ENCODE data around the gene RNF217.
"Not testable (repeated sequence)": the region's sequence is repeated elsewhere in the genome, so short reads cannot be mapped to it uniquely, and the experiment has no call there.

RNF217 gene

DNA sequence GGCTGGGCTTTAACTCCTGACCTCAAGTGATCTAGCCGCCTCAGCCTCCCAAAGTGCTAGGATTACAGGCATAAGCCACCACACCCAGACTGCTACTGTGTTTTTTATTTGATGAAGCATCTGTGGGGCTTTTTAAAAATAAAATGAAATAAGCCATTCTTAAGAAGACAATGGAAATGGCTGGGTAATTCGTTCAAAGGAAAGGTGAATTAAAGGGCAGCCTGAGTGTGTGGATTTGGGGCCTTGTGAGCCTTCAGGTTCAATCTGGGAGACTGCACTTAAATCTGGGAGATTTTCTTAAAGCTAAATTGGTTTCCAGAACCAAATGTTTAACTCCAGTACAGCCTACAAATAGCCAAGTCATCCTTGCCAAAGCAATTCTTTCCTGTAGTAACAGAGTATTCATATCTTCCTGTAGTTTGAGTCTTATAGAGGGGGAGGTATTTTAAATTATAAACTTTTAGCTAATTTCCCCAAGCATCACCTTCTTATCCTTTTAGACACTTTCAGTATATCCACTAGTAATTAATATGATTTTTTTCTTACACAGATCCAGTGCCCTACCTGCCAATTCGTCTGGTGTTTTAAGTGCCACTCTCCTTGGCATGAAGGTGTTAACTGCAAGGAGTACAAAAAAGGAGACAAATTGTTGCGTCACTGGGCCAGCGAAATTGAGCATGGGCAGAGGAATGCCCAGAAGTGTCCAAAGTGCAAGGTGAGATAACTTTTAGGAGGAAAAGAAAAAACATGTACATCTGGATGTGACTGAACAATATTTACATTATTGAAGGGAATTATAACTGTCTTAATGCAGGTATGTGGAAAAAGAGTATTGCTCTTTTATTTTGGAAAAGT is 95.4 kb downstream of the RNF217 start:
- ATAC-seq (replicated peaks) (no peak), DNase-seq (no peak)
- H3K4me3 Mint-ChIP-seq, result no peak overlapping the region
- H3K4me1 Mint-ChIP-seq, result no peaks in the 10 kb centered on the region
- H3K27ac Mint-ChIP-seq, result no peak overlapping the region
- H3K36me3 Mint-ChIP-seq, result no peaks in the 10 kb centered on the region
- no peaks in the 10 kb centered on the region for H3K9me3 Mint-ChIP-seq
- H3K27me3 Mint-ChIP-seq, result no peaks in the 10 kb centered on the region

DNA sequence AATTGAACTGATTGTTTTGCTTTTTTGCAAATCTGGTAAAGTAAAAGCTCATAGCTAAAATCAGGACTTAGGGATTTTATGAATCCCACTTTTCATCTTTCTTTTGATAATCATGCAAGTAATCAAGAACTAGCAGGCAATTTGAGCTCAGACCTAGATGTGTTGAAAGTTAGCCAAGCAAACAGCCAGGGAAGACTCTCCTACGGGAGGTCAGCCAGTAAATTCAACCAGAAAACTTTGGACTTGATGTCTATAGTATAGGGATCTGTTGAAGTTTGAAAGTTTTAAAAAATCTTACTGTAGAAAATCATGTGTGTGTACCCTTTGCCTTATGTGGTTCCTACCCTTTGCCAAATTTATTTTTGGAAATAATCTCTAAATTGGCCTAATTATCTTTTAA is 96.3 kb downstream of the RNF217 start:
- H3K9me3 Mint-ChIP-seq, result no peaks in the 10 kb centered on the region
- H3K4me3 Mint-ChIP-seq, result no peak overlapping the region
- no peaks in the 10 kb centered on the region for H3K36me3 Mint-ChIP-seq
- H3K27me3 Mint-ChIP-seq, result no peaks in the 10 kb centered on the region
- ATAC-seq (replicated peaks) (no peak), DNase-seq (no peak)
- H3K27ac Mint-ChIP-seq, result no peak overlapping the region
- no peaks in the 10 kb centered on the region for H3K4me1 Mint-ChIP-seq

DNA sequence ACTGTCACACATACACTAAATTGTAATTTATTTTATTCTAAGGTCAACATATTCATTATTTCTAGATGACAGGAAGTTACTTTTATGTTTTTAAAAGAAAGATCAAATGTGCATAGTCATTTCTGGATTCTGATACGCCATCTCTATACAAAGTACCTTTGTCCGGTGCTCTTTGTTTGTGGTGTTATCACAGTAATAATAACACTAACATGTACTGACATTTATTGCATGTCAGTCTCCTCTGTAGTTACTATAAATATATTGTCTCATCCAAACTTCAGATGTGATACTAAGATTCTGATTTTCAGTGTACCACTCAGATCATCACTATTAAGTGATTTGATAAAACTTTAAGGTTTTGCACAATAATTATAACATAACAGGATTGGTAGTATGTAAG is 101.1 kb downstream of the RNF217 start:
- Mint-ChIP-seq H3K9me3 (no peaks in the 10 kb centered on the region), H3K4me1 (no peaks in the 10 kb centered on the region), H3K27ac (no peak overlapping the region), H3K27me3 (no peaks in the 10 kb centered on the region), H3K4me3 (no peak overlapping the region), H3K36me3 (no peaks in the 10 kb centered on the region)
- DNase-seq, result no peak
- ATAC-seq (replicated peaks), result no peak

DNA sequence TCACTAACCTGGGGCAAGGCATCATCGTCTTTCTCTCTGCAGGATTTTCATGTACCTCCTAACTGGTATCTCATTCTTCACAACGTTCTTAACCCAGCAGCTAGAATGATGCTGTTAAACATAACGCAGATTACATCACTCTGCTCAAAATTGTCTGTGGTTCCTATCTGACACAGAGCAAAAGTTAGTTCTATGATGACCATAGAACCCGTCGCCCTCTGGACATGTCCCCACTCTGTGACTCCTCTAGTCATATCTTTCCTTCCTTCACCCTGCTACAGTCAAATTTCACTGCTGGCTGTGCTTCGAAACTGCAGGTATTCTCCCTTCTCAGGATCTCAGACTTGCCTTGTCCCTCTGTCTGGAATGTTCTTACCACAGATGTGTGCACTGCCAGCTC is 103.9 kb downstream of the RNF217 start:
- H3K9me3 Mint-ChIP-seq, result no peaks in the 10 kb centered on the region

GRCh38 chr6:125066964-125067363 is 104.7 kb downstream of the RNF217 start:
- ATAC-seq (replicated peaks), result no peak
- no peaks in the 10 kb centered on the region for H3K36me3 Mint-ChIP-seq
- H3K27ac Mint-ChIP-seq, result no peak overlapping the region

More for the DNA sequence above, 103.9 kb downstream of the RNF217 start:
- Mint-ChIP-seq H3K36me3 (no peaks in the 10 kb centered on the region), H3K27ac (no peak overlapping the region), H3K27me3 (no peaks in the 10 kb centered on the region), H3K4me1 (no peaks in the 10 kb centered on the region), H3K4me3 (no peak overlapping the region)
- no peak for ATAC-seq (replicated peaks)
- no peak for DNase-seq

GRCh38 chr6:125067552-125067951 is 105.3 kb downstream of the RNF217 start:
- H3K4me3 Mint-ChIP-seq, result no peak overlapping the region
- H3K36me3 Mint-ChIP-seq, result no peaks in the 10 kb centered on the region
- H3K4me1 Mint-ChIP-seq, result no peaks in the 10 kb centered on the region
- no peaks in the 10 kb centered on the region for H3K9me3 Mint-ChIP-seq
- H3K27ac Mint-ChIP-seq, result no peak overlapping the region
- H3K27me3 Mint-ChIP-seq, result no peaks in the 10 kb centered on the region
- no peak for DNase-seq
- ATAC-seq (replicated peaks), result no peak

More at GRCh38 chr6:125066964-125067363, 104.7 kb downstream of the RNF217 start:
- Mint-ChIP-seq H3K4me1 (no peaks in the 10 kb centered on the region), H3K9me3 (no peaks in the 10 kb centered on the region), H3K27me3 (no peaks in the 10 kb centered on the region), H3K4me3 (no peak overlapping the region)
- DNase-seq, result no peak

DNA sequence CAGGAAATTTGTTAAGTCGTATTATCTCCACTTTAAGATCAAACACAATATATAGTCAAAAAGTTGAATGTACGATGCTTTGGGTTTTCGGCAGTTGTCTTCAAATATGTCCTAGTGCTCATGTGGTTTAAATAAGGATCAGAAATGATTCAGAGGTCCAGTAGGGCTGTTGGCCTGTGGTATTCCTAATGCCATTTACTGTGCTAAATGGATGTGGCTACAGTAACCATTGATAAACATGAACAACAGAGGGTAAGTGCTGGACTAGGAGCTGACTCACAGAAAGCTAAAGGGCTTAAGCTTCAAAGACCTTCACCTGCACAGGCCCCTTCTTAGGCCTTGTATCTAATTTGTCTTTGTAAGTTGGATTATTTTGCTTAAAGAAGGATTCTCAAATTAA is 110.8 kb downstream of the RNF217 start:
- peaks cover 0 to 2% of the 10 kb centered on the region in 2 donors for H3K9me3 Mint-ChIP-seq
- no peak for ATAC-seq (replicated peaks)
- H3K27ac Mint-ChIP-seq, result no peak overlapping the region
- no peak overlapping the region for H3K4me3 Mint-ChIP-seq
- DNase-seq, result no peak
- no peaks in the 10 kb centered on the region for H3K27me3 Mint-ChIP-seq
- H3K36me3 Mint-ChIP-seq, result no peaks in the 10 kb centered on the region
- no peaks in the 10 kb centered on the region for H3K4me1 Mint-ChIP-seq

GRCh38 chr6:125074120-125074519 is 111.9 kb downstream of the RNF217 start:
- Mint-ChIP-seq H3K4me1 (no peaks in the 10 kb centered on the region), H3K36me3 (no peaks in the 10 kb centered on the region), H3K27ac (no peak overlapping the region), H3K27me3 (no peaks in the 10 kb centered on the region), H3K4me3 (no peak overlapping the region), H3K9me3 (peaks cover 0 to 2% of the 10 kb centered on the region in 2 donors)
- ATAC-seq (replicated peaks) (no peak), DNase-seq (no peak)

DNA sequence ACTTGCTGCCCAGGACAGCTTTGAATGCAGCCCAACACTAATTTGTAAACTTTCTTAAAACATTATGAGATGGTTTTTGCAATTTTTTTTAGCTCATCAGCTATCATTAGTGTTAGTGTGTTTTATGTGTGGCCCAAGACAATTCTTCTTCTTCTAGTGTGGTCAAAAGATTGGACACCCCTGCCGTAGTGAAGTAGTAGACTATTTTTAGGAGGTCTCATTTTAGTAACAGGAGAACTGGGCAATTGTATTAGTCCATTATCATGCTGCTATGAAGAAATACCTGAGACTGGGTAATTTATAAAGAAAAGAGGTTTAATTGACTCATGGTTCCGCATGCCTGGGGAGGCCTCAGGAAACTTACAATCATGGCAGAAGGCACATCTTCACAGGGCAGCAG is 112.8 kb downstream of the RNF217 start:
- H3K27me3 Mint-ChIP-seq; DNase-seq; H3K9me3 Mint-ChIP-seq; H3K36me3 Mint-ChIP-seq; H3K4me1 Mint-ChIP-seq; H3K4me3 Mint-ChIP-seq; H3K27ac Mint-ChIP-seq; ATAC-seq (replicated peaks): not testable (repeated sequence)

DNA sequence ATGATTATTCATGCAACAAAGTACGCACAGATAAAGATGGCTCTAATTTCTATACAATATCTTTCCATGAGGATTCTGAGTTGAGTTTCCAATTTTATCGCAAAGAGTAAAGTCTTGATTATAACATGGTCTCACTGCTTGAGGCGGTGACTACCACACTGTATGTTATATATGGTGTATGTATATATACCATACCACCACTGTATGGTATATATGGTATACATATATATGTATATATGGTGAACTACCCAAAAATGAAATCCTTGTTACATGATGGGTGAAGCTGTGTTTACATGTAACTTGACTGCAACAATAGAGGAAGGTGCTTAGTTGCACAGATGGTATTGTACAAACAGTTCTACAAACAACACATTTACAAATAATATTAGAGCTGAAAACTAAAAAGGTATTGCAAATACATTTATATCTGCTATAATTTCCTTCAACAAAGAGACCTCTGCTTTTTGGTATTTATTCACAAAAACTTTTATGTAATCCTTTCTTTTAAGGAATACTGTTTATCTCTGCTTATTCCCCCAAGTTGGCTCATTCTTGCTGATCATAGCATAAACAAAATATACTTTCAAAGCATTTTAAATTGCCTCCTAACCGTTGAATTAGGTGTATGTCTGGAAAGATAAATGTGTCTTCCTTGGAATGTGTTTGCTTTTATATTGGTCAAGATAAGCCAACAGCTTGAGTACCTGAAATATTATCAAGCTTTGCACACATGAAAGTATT is 113.7 kb downstream of the RNF217 start:
- Mint-ChIP-seq H3K36me3 (no peaks in the 10 kb centered on the region), H3K9me3 (peaks cover 0 to 2% of the 10 kb centered on the region in 2 donors), H3K4me3 (no peak overlapping the region), H3K4me1 (no peaks in the 10 kb centered on the region), H3K27me3 (no peaks in the 10 kb centered on the region), H3K27ac (no peak overlapping the region)
- ATAC-seq (replicated peaks), result no peak
- DNase-seq, result no peak

DNA sequence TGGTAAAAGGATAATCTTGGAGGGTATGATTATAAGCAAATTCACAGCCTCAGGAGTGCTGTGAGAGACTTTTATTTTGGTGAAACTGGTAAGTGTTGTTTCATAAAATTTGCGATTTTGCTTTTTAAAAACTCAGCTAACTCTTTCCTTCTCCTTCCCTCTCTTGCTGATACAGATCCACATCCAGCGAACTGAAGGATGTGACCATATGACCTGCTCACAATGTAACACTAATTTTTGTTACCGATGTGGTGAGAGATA is 114.2 kb downstream of the RNF217 start:
- ATAC-seq (replicated peaks) (no peak), DNase-seq (no peak)
- H3K27ac Mint-ChIP-seq, result no peak overlapping the region
- no peak overlapping the region for H3K4me3 Mint-ChIP-seq
- no peaks in the 10 kb centered on the region for H3K36me3 Mint-ChIP-seq
- H3K27me3 Mint-ChIP-seq, result no peaks in the 10 kb centered on the region
- H3K4me1 Mint-ChIP-seq, result no peaks in the 10 kb centered on the region
- peaks cover 0 to 2% of the 10 kb centered on the region in 2 donors for H3K9me3 Mint-ChIP-seq

DNA sequence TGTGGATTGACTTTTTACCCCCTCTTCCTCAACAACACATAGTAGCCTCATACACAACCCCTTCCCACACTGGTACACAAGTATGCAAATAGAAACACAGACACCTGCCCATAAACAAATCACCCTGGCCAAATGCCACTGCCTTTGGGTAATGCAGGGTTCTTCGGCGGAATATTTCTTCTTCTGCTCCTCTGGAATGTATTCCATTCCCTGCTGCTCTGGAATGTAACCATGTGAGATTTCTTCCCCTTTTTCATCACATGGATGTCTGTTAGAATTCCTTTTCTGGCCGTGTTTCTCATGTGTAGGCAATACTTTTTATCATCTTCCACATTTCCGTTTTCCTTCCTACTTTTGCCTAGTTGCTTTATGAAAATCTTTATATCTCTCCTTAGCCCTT is 115.2 kb downstream of the RNF217 start:
- peaks cover 0 to 2% of the 10 kb centered on the region in 2 donors for H3K9me3 Mint-ChIP-seq
- ATAC-seq (replicated peaks) (no peak), DNase-seq (no peak)
- H3K27ac Mint-ChIP-seq, result no peak overlapping the region
- no peak overlapping the region for H3K4me3 Mint-ChIP-seq
- no peaks in the 10 kb centered on the region for H3K27me3 Mint-ChIP-seq
- no peaks in the 10 kb centered on the region for H3K4me1 Mint-ChIP-seq
- no peaks in the 10 kb centered on the region for H3K36me3 Mint-ChIP-seq

DNA sequence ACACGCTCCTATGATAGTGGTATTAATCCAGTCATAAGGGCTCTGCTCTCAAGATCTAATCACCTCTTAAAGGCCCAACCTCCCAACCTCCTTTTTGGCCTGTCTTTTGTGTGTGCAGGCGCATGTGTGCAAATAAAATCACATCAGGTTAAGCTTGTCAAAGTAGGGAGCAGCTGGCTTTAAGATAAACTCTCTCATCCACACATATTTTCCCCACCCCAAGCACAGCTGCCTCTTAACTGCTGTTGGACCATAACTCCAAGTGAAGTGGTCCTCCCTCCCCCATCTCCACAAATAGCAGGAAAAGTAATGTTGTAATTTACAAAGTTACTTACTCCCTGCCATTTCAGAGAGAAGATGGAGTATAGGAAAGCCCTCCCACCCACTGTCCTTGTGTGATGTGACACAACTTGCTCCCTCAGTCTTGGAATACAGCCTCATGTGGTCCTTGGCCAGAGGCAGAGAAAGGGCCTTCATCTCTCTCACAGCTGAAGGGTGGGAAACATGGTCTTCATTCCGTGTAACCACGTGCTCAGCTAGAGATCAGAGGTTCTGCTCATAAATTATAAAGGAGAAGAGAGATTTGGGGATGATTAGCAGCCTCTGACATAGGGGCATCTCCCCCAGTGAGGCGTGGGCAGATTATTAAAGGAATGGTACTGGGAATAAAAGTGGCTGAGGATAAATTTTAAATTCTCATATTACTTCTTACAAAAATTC is 116.5 kb downstream of the RNF217 start:
- Mint-ChIP-seq H3K27ac (no peak overlapping the region), H3K4me1 (no peaks in the 10 kb centered on the region), H3K36me3 (no peaks in the 10 kb centered on the region), H3K4me3 (no peak overlapping the region), H3K9me3 (peaks cover 0 to 2% of the 10 kb centered on the region in 2 donors), H3K27me3 (no peaks in the 10 kb centered on the region)
- no peak for DNase-seq
- no peak for ATAC-seq (replicated peaks)

DNA sequence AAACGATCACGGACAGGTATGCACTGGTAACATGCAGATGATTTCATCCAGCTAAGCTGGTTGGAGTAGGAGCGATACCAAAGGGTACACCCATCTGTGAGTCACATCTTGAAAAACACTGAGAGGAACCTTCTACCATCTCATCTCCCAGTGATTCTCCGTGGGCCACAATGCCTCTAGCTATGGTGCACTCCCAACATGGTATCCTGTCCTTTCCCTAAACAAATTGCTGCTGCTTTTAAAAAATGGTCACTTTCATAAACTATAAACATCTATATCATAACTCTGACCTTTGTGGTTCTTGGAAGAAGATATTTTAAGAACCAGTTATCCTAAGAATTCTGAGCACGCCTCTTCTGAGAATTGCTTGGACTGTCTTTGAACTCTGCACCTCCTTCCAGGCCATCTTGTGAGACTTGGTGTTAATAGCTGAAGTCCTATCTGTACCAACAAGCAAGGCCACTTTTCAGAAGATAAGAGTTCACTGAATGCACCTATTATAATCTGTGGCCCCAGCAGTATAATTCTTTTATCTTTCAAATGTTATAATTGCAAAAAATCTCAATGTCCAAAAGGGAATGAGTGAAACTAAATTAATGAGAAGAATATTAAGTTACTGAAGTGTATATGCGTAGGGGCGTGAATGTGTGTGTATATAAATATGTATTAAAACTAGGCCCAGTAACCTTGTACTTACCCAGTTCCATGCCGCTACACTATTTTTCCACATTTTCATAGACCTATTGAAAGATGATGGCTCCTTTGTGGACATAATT is 120.9 kb downstream of the RNF217 start:
- H3K4me3 Mint-ChIP-seq, result no peak overlapping the region
- no peaks in the 10 kb centered on the region for H3K36me3 Mint-ChIP-seq
- DNase-seq (no peak), ATAC-seq (replicated peaks) (no peak)
- no peaks in the 10 kb centered on the region for H3K27me3 Mint-ChIP-seq
- H3K4me1 Mint-ChIP-seq, result no peaks in the 10 kb centered on the region
- H3K9me3 Mint-ChIP-seq, result no peaks in the 10 kb centered on the region
- no peak overlapping the region for H3K27ac Mint-ChIP-seq
